IMR-90 (cell line): ENCODE data around the gene ARMH3. TPM values are rescaled to one million over a fixed set of nuclear protein-coding genes. Genes with fewer than 3 reads are reported as not detected.

Experiments used
- ATAC-seq: fragments of 200-7000 bp; cut with Tn5 transposase; 2 replicates; pipeline ENCODE4 v1.9.1; 2020; ENCODE audit warnings: low read depth, mild to moderate bottlenecking, moderate library complexity
- BruUV-seq: library from RNA; stranded (reverse); fragments of 400-500 nt; replicated peaks from 2 replicates; lab custom pipeline; 2021; lab: Mats Ljungman, UMichigan
- CTCF ChIA-PET: fragments of 300-600 bp; formaldehyde crosslinking; extraction: SDS; loops from one replicate; lab custom pipeline; 2021; ENCODE audit warnings: antibody characterized with exemption; lab: Yijun Ruan, JAX
- POLR2A ChIA-PET: fragments of 300-600 bp; sonication (Branson Sonifier 250); formaldehyde crosslinking; loops from one replicate; lab custom pipeline; 2022; ENCODE audit warnings: antibody characterized with exemption; ENCODE audit not compliant: unreplicated experiment; lab: Charles Lee
- DNase-seq: peaks from one replicate; pipeline ENCODE4 v3.0.0; 2013
- H2AFZ ChIP-seq: replicated peaks from 2 replicates; pipeline ENCODE3; 2013; ENCODE audit warnings: low read length, mild to moderate bottlenecking; ENCODE audit not compliant: poor library complexity
- H2AK5ac ChIP-seq: 2 replicates; pipeline ENCODE4 v1.6.1; 2013; ENCODE audit warnings: low read depth, low read length, inconsistent platforms
- H2AK9ac ChIP-seq: replicated peaks from 2 replicates; pipeline ENCODE3; 2013; ENCODE audit warnings: mild to moderate bottlenecking, low read depth, low read length, moderate library complexity; ENCODE audit not compliant: poor library complexity
- H2BK120ac ChIP-seq: 2 replicates; pipeline ENCODE4 v1.6.1; 2013; ENCODE audit warnings: low read depth, low read length, inconsistent platforms
- H2BK15ac ChIP-seq: 3 replicates; pipeline ENCODE4 v1.6.1; 2013; ENCODE audit warnings: low read depth, low read length, inconsistent platforms
- H2BK20ac ChIP-seq: 2 replicates; pipeline ENCODE4 v1.6.1; 2013; ENCODE audit warnings: low read depth, mild to moderate bottlenecking, inconsistent platforms, low read length, moderate library complexity
- H2BK5ac ChIP-seq: 2 replicates; pipeline ENCODE4 v1.6.1; 2013; ENCODE audit warnings: mild to moderate bottlenecking, low read depth, low read length, inconsistent platforms; ENCODE audit not compliant: poor library complexity, severe bottlenecking
- H3K14ac ChIP-seq: replicated peaks from 2 replicates; pipeline ENCODE4 v1.6.1; 2013; ENCODE audit warnings: low read depth, low read length, inconsistent platforms
- H3K18ac ChIP-seq: 2 replicates; pipeline ENCODE4 v1.6.1; 2013; ENCODE audit warnings: low read depth, low read length, control low read depth
- H3K23ac ChIP-seq: 2 replicates; pipeline ENCODE4 v1.6.1; 2013; ENCODE audit warnings: low read depth, low read length, inconsistent platforms
- H3K27ac ChIP-seq: 2 replicates; pipeline ENCODE4 v1.5.1; 2013; ENCODE audit warnings: mild to moderate bottlenecking, control low read depth, low read length; ENCODE audit not compliant: insufficient read depth
- H3K27me3 ChIP-seq: 2 replicates; pipeline ENCODE4 v1.6.1; 2013; ENCODE audit warnings: low read length; ENCODE audit not compliant: control insufficient read depth, insufficient read depth
- H3K36me3 ChIP-seq: 2 replicates; pipeline ENCODE4 v1.6.1; 2013; ENCODE audit warnings: low read length, mixed read lengths; ENCODE audit not compliant: control insufficient read depth, insufficient read depth
- H3K4ac ChIP-seq: 2 replicates; pipeline ENCODE4 v1.6.1; 2013; ENCODE audit warnings: low read depth, low read length, inconsistent platforms
- H3K4me1 ChIP-seq: 2 replicates; pipeline ENCODE4 v1.6.1; 2013; ENCODE audit warnings: low read length, mixed read lengths; ENCODE audit not compliant: control insufficient read depth, insufficient read depth
- H3K4me2 ChIP-seq: 2 replicates; pipeline ENCODE4 v1.6.1; 2013; ENCODE audit warnings: low read depth, mild to moderate bottlenecking, control low read depth, low read length, moderate library complexity
- H3K4me3 ChIP-seq: 2 replicates; pipeline ENCODE4 v1.5.1; 2013; ENCODE audit warnings: low read depth, mild to moderate bottlenecking, control low read depth, low read length, moderate library complexity; ENCODE audit not compliant: insufficient read depth
- H3K56ac ChIP-seq: 2 replicates; pipeline ENCODE4 v1.6.1; 2013; ENCODE audit warnings: low read length, inconsistent platforms; ENCODE audit not compliant: insufficient read depth; ENCODE audit errors: extremely low read depth
- H3K79me1 ChIP-seq, 2 experiments: 2 replicates each; pipeline ENCODE4 v1.6.1; 2013; ENCODE audit warnings: low read length in 2 of 2, inconsistent platforms in 1 of 2, low read depth in 1 of 2
- H3K9ac ChIP-seq: 2 replicates; pipeline ENCODE4 v1.6.1; 2013; ENCODE audit warnings: low read depth, low read length, control low read depth
- H3K9me1 ChIP-seq: 2 replicates; pipeline ENCODE4 v1.6.1; 2013; ENCODE audit warnings: low read length, inconsistent platforms; ENCODE audit not compliant: insufficient read depth
- H3K9me3 ChIP-seq: 2 replicates; pipeline ENCODE4 v1.6.1; 2013; ENCODE audit warnings: low read length; ENCODE audit not compliant: control insufficient read depth, insufficient read depth
- H4K20me1 ChIP-seq: 2 replicates; pipeline ENCODE4 v1.6.1; 2013; ENCODE audit warnings: low read length, inconsistent platforms; ENCODE audit not compliant: insufficient read depth
- H4K5ac ChIP-seq: 2 replicates; pipeline ENCODE4 v1.6.1; 2013; ENCODE audit warnings: mild to moderate bottlenecking, low read depth, low read length, control low read depth
- H4K8ac ChIP-seq, 2 experiments: 2 replicates each; pipeline ENCODE4 v1.6.1; 2013; ENCODE audit warnings: low read depth in 2 of 2, low read length in 2 of 2, control low read depth in 1 of 2, inconsistent platforms in 1 of 2
- H4K91ac ChIP-seq: 2 replicates; pipeline ENCODE4 v1.6.1; 2013; ENCODE audit warnings: low read depth, low read length, inconsistent platforms; ENCODE audit not compliant: insufficient read depth
- BHLHE40 ChIP-seq: fragments of 150-350 bp; IDR thresholded peaks from 2 replicates; pipeline ENCODE4 v1.6.1; 2016; ENCODE audit warnings: mild to moderate bottlenecking, low read depth, low read length
- CEBPB ChIP-seq: IDR thresholded peaks from 2 replicates; pipeline ENCODE4 v1.6.1; 2012; ENCODE audit warnings: low read depth, low read length, improper control_type of control experiment
- CHD1 ChIP-seq: IDR thresholded peaks from 2 replicates; pipeline ENCODE4 v1.6.1; 2012; ENCODE audit warnings: low read depth, low read length, improper control_type of control experiment
- FOS ChIP-seq: fragments of 150-350 bp; IDR thresholded peaks from 2 replicates; pipeline ENCODE4 v1.6.1; 2016; ENCODE audit warnings: low read depth, low read length
- MAFK ChIP-seq: IDR thresholded peaks from 2 replicates; pipeline ENCODE4 v1.6.1; 2012; ENCODE audit warnings: low read depth, low read length, improper control_type of control experiment
- MAZ ChIP-seq: IDR thresholded peaks from 2 replicates; pipeline ENCODE4 v1.6.1; 2012; ENCODE audit warnings: low read depth, mild to moderate bottlenecking, low read length, improper control_type of control experiment, moderate library complexity, borderline replicate concordance
- MXI1 ChIP-seq: IDR thresholded peaks from 2 replicates; pipeline ENCODE4 v1.6.1; 2012; ENCODE audit warnings: low read depth, mild to moderate bottlenecking, low read length, moderate library complexity, borderline replicate concordance
- RAD21 ChIP-seq: IDR thresholded peaks from 2 replicates; pipeline ENCODE4 v1.6.1; 2012; ENCODE audit warnings: low read length, improper control_type of control experiment
- SMC3 ChIP-seq: fragments of 150-350 bp; IDR thresholded peaks from 2 replicates; pipeline ENCODE4 v1.6.1; 2016; ENCODE audit warnings: low read depth, mild to moderate bottlenecking, antibody characterized with exemption, low read length, moderate library complexity
- WGBS, 2 experiments: methylation state at CpG; one replicate each; pipeline versions ENCODE4 v1.1.5 to v1.1.7; 2013; ENCODE audit warnings: missing lambda C conversion rate in 2 of 2; ENCODE audit not compliant: insufficient read length in 1 of 2; ENCODE audit errors: extremely low coverage in 2 of 2; 5-methylcytosine and 5-hydroxymethylcytosine counted together
- dilution Hi-C: fragments of 300-500 bp; cut with HindIII; formaldehyde crosslinking; loops from one replicate; pipeline ENCODE4 v1.14.3; 2018; ENCODE audit warnings: low sequenced_read_pairs; ENCODE audit not compliant: unreplicated experiment
- in situ Hi-C: fragments of 300-500 bp; cut with MboI; formaldehyde crosslinking; loops from 3 replicates; pipeline ENCODE4 v1.14.3; 2019; ENCODE audit warnings: low sequenced_read_pairs, inconsistent platforms, mixed read lengths
- intact Hi-C: fragments of 100-400 bp; cut with micrococcal nuclease; formaldehyde crosslinking; loops from 2 replicates; pipeline ENCODE4 v1.10.0; 2022
- polyA plus RNA-seq, 3 experiments: library from polyadenylated mRNA; depleted of rRNA; stranded (reverse); fragments of >200 nt; gene quantifications; 2 replicates each; pipeline ENCODE4 v1.2.3, GENCODE V29; 2012; ENCODE audit warnings: low replicate concordance in 1 of 3
- total RNA-seq: library from RNA; depleted of rRNA; stranded (reverse); fragments of >200 nt; gene quantifications from 2 replicates; pipeline ENCODE4 v1.2.3, GENCODE V29; 2012
- TF ChIP-seq, protein P1 (sequence below): conservative IDR thresholded peaks from 2 replicates; pipeline ENCODE4 v1.5.1; 2012; ENCODE audit warnings: mild to moderate bottlenecking, low read depth, low read length, improper control_type of control experiment
- TF ChIP-seq, protein P2 (sequence below): fragments of 150-350 bp; IDR thresholded peaks from 2 replicates; pipeline ENCODE4 v1.6.1; 2017; ENCODE audit warnings: mild to moderate bottlenecking, antibody characterized with exemption, low read length, low read depth
- TF ChIP-seq, protein P3 (sequence below): fragments of 150-350 bp; IDR thresholded peaks from 2 replicates; pipeline ENCODE4 v1.6.1; 2016; ENCODE audit warnings: low read depth, mild to moderate bottlenecking, low read length, moderate library complexity, borderline replicate concordance

Gene ARMH3
- total and polyA plus RNA-seq, 2 of the 4 experiments (the other 2 are of a cell fraction) = 12.1 to 13.1 TPM

- Histone ChIP-seq H3K27ac (no peak overlapping the region), H3K9ac (no peak overlapping the region), H4K20me1 (no peaks in the 10 kb centered on the region), H2AK5ac (no peak overlapping the region), H3K4ac (no peak overlapping the region), H3K18ac (no peak overlapping the region), H3K27me3 (no peaks in the 10 kb centered on the region), H4K5ac (no peak overlapping the region), H3K56ac (no peak overlapping the region), H3K23ac (no peak overlapping the region), H3K4me3 (no peak overlapping the region), H3K4me1 (no peaks in the 10 kb centered on the region), H2BK5ac (no peak overlapping the region), H3K9me1 (no peaks in the 10 kb centered on the region), H3K79me1 (peaks cover 0 to 3% of the 10 kb centered on the region in 2 experiments; a peak in 1 of 4 replicates), H2AFZ (no peak overlapping the region), H2BK120ac (no peak overlapping the region), H3K4me2 (no peak overlapping the region), H3K9me3 (no peaks in the 10 kb centered on the region), H2BK15ac (no peak overlapping the region), H2AK9ac (no peak overlapping the region), H4K91ac (no peak overlapping the region), H3K14ac (no peak overlapping the region), H3K36me3 (peaks cover 7% of the 10 kb centered on the region), H4K8ac (no peak overlapping the region), H2BK20ac (no peak overlapping the region)
- CTCF ChIA-PET = interaction anchor here (1.0 to 5.2 kb wide), 5 partner anchors 113 to 171 kb away, joined by 5 to 60 read pairs (median 8); no protein-coding TSS in a partner anchor
- intact Hi-C loops = loop anchor here (1.0 kb wide), 3 partner anchors 122 to 175 kb away; no protein-coding TSS in a partner anchor
- POLR2A ChIA-PET = interaction anchor here (1.6 kb wide), 1 partner anchor 170 kb away, joined by 6 read pairs; no protein-coding TSS in a partner anchor
- ATAC-seq (no peak), DNase-seq (no peak)
- TSS peak; percentile 24 for BruUV-seq
- in situ Hi-C loops = loop anchor here (5.0 to 10.0 kb wide), 2 partner anchors 126 to 169 kb away; partner anchors contain the start of gene KCNIP2
- dilution Hi-C loops = no loop called here
- WGBS, 2 experiments = no CpG with 5 or more reads among the region's 4 CpGs
- TF ChIP-seq MXI1 (no peak), MAZ (no peak), CEBPB (no peak), SMC3 (no peak), CHD1 (no peak), MAFK (no peak), FOS (no peak), RAD21 (no peak), BHLHE40 (no peak)
- TF ChIP-seq, protein P1, sequence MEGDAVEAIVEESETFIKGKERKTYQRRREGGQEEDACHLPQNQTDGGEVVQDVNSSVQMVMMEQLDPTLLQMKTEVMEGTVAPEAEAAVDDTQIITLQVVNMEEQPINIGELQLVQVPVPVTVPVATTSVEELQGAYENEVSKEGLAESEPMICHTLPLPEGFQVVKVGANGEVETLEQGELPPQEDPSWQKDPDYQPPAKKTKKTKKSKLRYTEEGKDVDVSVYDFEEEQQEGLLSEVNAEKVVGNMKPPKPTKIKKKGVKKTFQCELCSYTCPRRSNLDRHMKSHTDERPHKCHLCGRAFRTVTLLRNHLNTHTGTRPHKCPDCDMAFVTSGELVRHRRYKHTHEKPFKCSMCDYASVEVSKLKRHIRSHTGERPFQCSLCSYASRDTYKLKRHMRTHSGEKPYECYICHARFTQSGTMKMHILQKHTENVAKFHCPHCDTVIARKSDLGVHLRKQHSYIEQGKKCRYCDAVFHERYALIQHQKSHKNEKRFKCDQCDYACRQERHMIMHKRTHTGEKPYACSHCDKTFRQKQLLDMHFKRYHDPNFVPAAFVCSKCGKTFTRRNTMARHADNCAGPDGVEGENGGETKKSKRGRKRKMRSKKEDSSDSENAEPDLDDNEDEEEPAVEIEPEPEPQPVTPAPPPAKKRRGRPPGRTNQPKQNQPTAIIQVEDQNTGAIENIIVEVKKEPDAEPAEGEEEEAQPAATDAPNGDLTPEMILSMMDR = no peak
- TF ChIP-seq, protein P2, sequence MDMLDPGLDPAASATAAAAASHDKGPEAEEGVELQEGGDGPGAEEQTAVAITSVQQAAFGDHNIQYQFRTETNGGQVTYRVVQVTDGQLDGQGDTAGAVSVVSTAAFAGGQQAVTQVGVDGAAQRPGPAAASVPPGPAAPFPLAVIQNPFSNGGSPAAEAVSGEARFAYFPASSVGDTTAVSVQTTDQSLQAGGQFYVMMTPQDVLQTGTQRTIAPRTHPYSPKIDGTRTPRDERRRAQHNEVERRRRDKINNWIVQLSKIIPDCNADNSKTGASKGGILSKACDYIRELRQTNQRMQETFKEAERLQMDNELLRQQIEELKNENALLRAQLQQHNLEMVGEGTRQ = no peak
- TF ChIP-seq, protein P3, sequence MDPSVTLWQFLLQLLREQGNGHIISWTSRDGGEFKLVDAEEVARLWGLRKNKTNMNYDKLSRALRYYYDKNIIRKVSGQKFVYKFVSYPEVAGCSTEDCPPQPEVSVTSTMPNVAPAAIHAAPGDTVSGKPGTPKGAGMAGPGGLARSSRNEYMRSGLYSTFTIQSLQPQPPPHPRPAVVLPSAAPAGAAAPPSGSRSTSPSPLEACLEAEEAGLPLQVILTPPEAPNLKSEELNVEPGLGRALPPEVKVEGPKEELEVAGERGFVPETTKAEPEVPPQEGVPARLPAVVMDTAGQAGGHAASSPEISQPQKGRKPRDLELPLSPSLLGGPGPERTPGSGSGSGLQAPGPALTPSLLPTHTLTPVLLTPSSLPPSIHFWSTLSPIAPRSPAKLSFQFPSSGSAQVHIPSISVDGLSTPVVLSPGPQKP = no peak
These were observed 45.0 kb downstream of the ARMH3 start for GRCh38 chr10:102010961-102011360.
